GM19467 (cell line): Measurements from ENCODE around the gene LHPP.
"Not testable (repeated sequence)": the region's sequence is repeated elsewhere in the genome, so short reads cannot be mapped to it uniquely, and the experiment has no call there.

ENCODE experiments used
- ATAC-seq: cut with Tn5 transposase; IDR thresholded peaks from one replicate; pipeline ENCODE4 v1.9.1; 2021; ENCODE audit warnings: mild to moderate bottlenecking, moderate library complexity; ENCODE audit not compliant: unreplicated experiment

Gene LHPP

DNA sequence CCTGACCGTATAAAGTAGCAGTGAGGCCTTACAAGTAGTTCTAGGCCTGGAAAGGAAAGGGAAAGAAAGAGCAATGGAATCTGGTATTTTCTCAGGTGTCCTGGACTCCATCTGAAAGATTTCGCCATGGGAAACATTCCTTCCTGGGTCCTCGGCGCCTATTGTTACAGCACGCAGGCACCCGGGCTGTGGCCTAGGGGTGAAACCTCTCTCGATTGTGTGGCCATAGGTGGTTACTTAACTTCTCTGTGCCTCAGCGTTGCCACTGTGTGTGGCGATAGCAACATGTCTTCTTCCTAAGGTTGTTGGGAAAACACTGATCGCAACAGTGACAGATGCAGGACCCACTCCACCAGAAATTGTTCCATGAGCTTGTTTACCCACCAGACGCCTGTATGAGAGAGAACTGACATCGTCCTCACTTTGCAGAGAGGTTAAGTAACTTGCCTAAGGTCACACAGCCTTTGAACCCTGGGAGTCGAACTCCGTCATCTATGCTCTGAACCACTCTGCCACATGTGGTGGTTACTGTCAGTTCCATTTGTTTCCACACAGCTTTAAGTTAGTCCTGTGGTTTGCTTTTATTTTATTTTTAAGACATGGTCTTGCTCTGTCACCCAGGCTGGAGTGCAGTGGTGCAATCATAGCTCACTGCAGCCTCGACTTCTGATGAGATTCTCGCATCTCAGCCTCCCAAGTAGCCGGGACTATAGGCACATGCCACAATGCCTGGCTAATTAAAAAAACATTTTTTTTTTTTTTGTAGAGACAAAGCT lies 73.4 kb downstream of the LHPP start:
- ATAC-seq: no peak

DNA sequence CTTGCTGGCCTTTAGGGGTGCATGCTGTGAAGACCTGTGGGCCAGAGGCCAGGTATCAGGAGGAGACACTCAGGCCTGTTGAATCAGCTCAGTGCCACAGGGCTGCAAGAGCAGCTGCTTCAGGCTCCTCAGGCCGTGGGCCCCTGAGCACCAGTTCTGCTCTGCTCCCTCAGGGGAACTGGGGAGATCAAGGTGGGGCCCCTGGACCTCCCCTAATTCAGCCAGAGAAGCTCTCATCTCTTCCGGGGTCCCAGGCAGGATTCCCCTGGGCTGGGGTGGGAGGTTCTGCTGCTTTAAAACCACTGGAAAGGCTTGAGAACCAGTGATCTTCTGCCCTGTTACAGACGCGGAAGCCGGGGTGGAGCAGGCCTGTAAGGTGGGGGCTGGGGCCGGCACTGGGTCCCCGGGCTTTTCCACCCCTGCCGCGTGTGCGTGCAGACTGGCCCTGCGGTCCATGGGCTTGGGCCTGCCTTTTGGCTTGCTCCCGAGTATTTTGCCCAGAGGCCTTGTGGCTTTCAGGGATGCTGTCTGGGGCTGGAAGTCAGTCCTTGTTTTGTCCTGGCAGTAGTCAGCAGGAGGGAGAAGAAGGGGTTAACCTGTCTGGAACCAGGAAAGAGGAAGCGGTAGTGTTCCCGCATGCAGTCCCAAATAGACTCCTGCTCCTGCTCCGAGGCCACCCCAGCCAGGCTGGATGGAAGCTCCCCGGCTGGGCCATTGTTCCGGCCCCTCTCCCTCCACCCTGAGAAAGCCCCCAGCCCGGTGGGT lies 74.3 kb downstream of the LHPP start:
- no peak for ATAC-seq

DNA sequence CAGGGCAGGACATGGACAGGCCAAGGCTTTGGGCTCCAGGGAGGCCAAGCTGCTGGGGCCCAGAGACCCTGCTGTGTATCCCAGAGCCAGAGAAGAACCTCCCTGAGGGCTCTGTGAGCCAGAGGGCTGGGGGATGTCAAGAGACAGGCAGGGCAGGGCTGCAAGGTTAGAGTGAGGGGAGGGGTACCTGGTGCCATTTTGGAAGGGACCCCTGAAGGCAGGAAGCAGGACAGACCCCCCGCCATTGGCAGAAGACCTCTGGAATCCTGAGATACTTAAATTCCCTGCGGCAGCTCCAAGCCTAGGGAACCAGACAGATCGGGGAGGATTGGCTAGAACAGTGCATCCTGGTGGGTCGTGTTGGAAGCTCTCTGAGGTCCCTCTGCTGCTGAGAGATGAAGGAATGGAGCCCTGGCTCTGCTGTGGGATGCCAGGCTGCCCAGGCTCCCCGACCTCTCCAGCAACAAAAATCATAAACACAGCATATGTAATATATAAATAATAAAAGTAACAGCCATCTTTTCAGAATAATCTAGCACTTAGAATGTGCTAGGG lies 75.0 kb downstream of the LHPP start:
- no peak for ATAC-seq

DNA sequence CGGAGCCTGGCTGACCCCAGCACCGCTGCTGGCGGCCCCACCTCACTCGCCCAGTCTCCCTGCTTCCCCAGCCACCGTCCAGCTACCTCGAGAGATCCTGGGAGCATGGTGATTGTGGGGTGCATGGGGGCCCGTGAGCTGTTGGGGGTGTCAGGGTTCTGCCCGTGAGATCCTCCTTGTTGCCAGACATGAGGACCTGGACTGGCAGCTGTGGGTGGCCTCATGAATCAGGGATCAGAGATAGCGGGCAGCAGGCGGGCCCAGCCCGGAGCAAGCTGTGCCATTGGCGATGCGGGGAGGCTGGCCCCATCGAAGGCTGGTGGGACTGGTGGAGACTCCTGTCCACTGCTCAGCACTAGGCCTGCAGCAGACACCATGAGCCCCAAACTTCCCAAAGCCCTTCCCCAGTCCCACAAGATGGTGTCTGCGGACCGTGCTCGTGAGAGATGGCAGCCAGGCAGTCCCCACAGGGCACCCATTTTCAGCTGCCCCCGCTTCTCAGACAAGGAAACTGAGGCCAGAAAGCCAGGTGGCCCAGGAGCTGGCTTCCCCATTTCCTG lies 75.6 kb downstream of the LHPP start:
- ATAC-seq: no peak

- ATAC-seq: no peak
Measured at GRCh38 chr10:124537891-124538290, 76.3 kb downstream of the LHPP start.

- ATAC-seq: no peak
Measured at GRCh38 chr10:124538706-124539105, 77.1 kb downstream of the LHPP start.

- ATAC-seq: no peak
Measured at GRCh38 chr10:124539935-124540641, 78.5 kb downstream of the LHPP start.

GRCh38 chr10:124541076-124541903 lies 79.7 kb downstream of the LHPP start:
- ATAC-seq: no peak

GRCh38 chr10:124542336-124542735 lies 80.7 kb downstream of the LHPP start:
- ATAC-seq: no peak

DNA sequence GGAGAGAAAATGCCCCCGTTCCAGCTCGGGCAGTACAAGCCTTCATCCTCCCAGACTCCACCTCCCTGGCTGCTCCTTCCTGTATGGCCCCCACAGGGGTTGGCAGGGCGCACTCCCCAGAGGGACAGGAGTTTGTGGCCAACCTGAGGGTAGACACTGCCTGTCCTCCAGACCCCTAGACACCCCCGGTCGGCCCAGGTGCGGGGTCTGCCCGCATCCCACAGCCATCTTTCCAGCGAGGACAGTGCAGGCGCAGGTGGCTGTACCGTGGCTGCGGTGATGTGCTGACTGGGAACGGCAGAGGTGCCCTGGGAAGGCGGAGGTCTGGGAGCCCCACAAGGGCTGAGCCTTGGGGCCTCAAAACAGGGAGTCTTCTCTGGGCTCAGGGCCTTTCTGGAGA lies 81.5 kb downstream of the LHPP start:
- no peak for ATAC-seq

DNA sequence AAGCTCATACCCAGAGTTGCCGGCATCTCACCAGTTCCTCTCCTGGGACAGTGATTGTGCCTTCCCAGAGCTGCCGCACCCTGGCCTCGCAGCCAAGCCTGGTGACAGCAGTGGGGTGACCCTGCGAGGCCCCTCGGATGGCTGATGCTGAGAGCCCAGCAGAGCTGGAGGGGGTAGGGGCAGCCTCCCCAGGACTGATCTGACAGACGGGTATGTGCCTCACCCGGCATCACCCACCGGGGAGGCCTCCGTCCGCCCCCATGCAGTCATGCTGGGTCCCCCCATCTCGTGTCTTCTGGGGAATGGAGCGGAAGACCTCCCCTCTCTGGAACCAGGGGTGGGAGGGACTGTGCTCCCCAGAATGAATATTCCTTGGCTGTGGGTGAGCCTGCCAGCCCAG lies 82.3 kb downstream of the LHPP start:
- ATAC-seq: no peak

- no peak for ATAC-seq
Measured at GRCh38 chr10:124544711-124545110, 83.1 kb downstream of the LHPP start.

GRCh38 chr10:124545351-124546054 lies 83.9 kb downstream of the LHPP start:
- ATAC-seq: no peak

GRCh38 chr10:124546055-124546369 lies 84.4 kb downstream of the LHPP start:
- no peak for ATAC-seq

DNA sequence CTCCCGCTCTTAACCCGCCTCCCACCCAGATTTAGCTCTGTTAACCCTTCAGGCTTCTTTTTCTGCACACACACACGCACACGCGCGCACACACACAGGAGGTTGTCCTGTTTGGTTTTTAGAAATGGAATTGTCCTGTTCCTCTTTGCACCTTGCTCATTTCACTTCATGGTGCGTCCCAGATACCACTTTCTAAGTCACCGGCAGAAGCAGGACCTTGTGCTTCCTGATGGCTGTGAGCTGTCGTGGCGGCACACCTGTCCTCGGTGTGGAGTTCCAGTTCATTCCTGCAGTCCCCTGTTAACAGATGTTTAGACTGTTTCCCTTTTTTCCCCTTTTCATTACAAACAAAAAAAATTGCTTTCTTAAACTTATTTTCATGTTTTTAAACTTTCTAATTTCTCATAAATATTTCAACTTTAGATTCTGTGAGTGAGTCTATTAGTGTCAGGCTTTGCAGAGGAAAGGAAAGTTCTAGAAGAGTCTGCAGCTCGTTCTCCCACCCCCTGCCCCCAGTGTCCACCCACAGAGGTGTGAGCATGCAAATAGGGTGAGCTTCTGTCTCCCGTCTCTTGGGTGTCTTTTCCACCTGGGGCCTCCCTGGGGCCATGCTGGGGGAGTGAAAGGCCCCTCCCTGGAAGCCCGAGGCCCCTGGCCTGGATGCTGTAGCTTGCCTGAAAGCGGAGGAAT lies 85.5 kb downstream of the LHPP start:
- no peak for ATAC-seq

DNA sequence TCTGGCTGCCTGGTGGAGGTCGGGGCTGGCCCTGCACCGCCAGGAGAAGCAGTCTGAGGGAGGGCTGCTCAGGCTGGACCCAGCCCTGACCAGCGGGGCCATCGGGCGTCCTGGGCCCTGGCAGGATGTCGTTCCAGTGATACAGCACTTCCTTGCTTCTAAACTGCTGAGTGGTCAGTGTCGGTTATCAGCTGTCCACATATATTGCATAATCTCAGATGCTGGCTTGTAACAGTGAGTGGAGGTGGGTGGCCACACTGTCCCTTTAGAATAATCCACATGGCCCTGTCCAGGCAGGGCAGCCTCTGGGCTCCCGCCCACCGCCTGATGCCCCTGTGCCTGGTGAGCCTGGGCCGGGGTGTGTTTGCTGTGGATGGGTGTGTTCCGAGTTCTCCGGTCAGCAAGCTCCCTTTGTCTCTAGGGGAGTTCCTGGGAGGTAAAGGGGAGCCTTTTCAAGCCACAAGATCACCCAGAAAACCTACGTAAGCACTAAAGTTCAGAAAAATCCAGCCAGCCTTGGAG lies 86.1 kb downstream of the LHPP start:
- ATAC-seq: no peak

DNA sequence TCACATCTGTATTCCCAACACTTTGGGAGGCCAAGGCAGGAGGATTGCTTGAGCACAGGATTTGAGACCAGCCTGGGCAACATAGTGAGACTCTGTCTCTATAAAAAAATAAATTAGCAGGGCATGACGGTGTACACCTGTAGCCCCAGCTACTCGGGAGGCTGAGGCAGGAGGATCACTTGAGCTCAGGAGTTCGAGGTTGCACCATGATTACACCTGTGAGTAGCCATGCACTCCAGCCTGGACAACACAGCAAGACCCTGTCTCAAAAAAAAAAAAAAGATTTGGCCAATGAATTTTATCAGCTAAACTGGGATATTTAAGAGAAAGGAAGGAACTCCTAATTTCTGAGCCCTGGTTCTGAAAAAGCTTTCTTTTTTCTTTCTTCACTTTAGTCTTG lies 87.5 kb downstream of the LHPP start:
- ATAC-seq: not testable (repeated sequence)

DNA sequence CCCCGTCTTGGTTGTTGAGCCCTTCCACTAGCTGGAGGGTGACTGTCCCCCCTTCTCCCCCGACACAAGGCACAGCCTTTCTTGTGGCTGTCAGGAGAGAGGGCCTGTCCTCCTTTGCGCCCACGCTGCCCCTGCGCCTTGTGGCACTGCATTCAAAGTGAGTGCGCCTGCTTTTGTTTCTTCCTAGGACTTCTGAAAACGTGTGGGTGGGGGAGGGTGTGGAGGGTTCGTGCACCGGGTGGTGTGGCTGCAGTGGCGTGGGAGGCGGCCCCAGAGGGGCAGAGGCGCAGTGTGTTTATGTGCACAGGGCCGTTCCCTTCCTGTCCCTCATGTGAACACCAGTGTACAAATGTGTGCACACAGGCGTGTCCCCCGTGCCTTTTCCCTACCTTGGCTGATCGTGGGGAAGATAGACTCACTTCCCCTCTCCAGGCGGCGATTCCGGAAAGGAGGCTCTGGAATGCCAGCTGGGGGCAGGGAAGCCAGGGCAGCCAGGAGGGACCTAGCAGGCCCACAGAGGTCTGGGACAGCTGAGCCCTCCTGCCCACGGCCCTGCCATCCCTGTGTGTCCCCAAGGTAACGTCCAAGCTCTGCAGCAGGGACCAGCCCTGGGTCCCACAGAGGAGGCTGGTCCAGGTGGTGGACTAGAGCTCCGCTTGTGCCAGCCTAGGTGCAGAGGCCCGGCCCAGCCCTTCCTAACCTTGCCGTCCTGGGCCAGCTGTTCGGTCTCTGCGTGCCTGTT lies 88.8 kb downstream of the LHPP start:
- no peak for ATAC-seq
